IPS-18a (cell line): ENCODE data around the gene CCIN.
A peak's percentile ranks its signal among the peaks of the same experiment; 100 is the strongest.
"Not testable (repeated sequence)": the region's sequence is repeated elsewhere in the genome, so short reads cannot be mapped to it uniquely, and the experiment has no call there.

Source experiments
- H3K27ac ChIP-seq: one replicate; pipeline ENCODE4 v1.5.1; 2013; ENCODE audit warnings: low read length
- H3K27me3 ChIP-seq: one replicate; pipeline ENCODE4 v1.6.1; 2013; ENCODE audit warnings: mild to moderate bottlenecking, low read length; ENCODE audit not compliant: control insufficient read depth, insufficient read depth
- H3K36me3 ChIP-seq: one replicate; pipeline ENCODE4 v1.6.1; 2013; ENCODE audit warnings: low read depth, low read length; ENCODE audit not compliant: control insufficient read depth
- H3K4me1 ChIP-seq: one replicate; pipeline ENCODE4 v1.6.1; 2013; ENCODE audit warnings: low read depth, low read length; ENCODE audit not compliant: control insufficient read depth
- H3K4me3 ChIP-seq: one replicate; pipeline ENCODE4 v1.5.1; 2013; ENCODE audit warnings: low read length
- H3K9ac ChIP-seq: one replicate; pipeline ENCODE4 v1.6.1; 2013; ENCODE audit warnings: mild to moderate bottlenecking, low read length, moderate library complexity
- H3K9me3 ChIP-seq: one replicate; pipeline ENCODE4 v1.6.1; 2013; ENCODE audit warnings: low read depth, low read length; ENCODE audit not compliant: control insufficient read depth

The CCIN gene

DNA sequence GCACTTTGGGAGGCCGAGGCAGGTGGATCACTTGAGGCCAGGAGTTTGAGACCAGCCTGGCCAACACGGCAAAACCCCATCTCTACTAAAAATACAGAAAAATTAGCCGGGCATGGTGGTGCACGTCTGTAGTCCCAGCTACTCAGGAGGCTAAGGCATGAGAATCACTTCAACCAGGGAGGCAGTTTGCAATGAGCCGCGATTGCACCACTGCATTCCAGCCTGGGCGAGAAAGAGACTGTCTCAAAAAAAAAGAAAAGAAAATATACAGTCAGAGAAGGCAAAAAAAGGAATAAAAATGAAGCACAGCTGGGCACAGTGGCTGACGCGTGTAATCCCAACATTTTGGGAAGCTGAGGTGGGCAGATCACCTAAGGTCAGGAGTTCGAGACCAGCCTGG lies 7.3 kb downstream of the CCIN start:
- not testable (repeated sequence) for H3K4me3 ChIP-seq, H3K4me1 ChIP-seq, H3K9ac ChIP-seq, H3K9me3 ChIP-seq, H3K27ac ChIP-seq, H3K36me3 ChIP-seq, H3K27me3 ChIP-seq

DNA sequence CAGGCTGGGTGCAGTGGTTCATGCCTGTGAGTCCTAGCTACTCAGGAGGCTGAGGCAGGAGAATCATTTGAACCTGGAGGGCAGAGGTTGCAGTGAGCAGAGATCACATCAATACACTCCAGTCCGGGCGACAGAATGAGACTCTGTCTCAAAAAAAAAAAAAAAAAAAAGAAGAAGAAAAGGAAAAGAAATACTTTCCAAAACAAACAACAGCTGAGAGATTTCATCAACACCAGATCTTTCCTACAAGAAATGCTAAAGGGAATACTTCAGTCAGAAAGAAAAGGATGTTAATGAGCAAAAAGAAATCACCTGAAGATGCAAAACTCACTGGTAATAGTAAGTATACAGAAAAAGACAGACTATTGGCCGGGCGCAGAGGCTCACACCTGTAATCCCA lies 8.4 kb downstream of the CCIN start:
- Histone ChIP-seq H3K27ac (no peak overlapping the region), H3K9ac (no peak overlapping the region), H3K4me3 (no peak overlapping the region), H3K36me3 (no peaks in the 10 kb centered on the region), H3K9me3 (peaks cover 3% of the 10 kb centered on the region), H3K4me1 (no peaks in the 10 kb centered on the region), H3K27me3 (no peaks in the 10 kb centered on the region)

DNA sequence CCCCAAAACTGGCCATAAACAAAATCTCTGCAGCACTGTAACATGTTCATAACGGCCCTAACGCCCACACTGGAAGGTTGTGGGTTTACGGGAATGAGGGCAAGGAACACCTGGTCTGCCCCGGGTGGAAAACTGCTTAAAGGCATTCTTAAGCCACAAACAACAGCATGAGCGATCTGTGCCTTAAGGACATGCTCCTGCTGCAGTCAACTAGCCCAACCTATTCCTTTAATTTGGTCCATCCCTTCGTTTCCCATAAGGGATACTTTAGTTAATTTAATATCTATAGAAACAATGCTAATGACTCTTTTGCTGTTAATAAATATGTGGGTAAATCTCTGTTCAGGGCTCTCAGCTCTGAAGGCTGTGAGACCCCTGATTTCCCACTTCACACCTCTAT lies 11.1 kb downstream of the CCIN start:
- not testable (repeated sequence) for H3K4me3 ChIP-seq, H3K9me3 ChIP-seq, H3K27ac ChIP-seq, H3K36me3 ChIP-seq, H3K27me3 ChIP-seq, H3K4me1 ChIP-seq, H3K9ac ChIP-seq

DNA sequence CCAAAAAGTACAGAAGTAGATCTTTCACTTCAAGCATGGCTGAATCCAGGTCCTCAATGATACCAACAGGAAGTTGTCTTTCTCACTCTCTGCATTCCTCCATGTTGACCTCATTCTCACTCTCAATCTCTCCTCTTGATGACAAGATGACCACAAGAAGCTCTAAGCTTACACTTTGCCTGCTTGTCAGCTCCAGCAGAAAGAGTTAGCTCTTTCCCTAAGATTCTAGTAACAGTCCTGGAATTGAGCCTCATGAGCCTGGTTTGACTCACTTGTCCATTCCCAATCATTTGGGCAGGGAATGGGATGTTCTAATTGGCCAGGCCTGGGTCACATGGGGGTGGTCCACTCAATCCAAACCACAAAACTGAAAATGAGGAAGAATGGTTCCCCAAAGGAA lies 18.2 kb downstream of the CCIN start:
- Histone ChIP-seq H3K36me3 (no peaks in the 10 kb centered on the region), H3K9ac (no peak overlapping the region), H3K4me1 (peaks cover 5% of the 10 kb centered on the region), H3K27me3 (peaks cover 4% of the 10 kb centered on the region), H3K27ac (no peak overlapping the region), H3K9me3 (no peaks in the 10 kb centered on the region), H3K4me3 (no peak overlapping the region)

DNA sequence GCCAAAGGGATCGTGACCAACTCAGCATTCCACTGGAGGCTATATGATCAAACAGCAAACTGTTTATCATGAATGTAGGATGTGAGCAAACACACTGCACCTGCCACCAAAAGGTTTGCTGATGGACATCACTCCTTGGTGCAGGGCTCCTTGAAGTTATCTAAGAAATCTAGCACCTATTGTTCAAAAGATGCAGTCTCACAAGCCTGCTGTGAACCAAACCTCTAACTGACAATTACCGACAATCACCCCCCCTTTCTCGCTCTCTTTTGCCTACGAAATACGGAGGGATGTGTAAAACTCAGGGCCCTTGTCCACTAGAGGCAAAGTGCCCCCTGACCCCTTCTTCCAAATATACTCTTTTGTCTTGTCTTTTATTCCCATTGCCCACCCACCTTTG lies 19.0 kb downstream of the CCIN start:
- Histone ChIP-seq H3K36me3 (no peaks in the 10 kb centered on the region), H3K9ac (no peak overlapping the region), H3K4me3 (no peak overlapping the region), H3K9me3 (no peaks in the 10 kb centered on the region), H3K4me1 (peaks cover 9% of the 10 kb centered on the region), H3K27me3 (peaks cover 4% of the 10 kb centered on the region), H3K27ac (no peak overlapping the region)

DNA sequence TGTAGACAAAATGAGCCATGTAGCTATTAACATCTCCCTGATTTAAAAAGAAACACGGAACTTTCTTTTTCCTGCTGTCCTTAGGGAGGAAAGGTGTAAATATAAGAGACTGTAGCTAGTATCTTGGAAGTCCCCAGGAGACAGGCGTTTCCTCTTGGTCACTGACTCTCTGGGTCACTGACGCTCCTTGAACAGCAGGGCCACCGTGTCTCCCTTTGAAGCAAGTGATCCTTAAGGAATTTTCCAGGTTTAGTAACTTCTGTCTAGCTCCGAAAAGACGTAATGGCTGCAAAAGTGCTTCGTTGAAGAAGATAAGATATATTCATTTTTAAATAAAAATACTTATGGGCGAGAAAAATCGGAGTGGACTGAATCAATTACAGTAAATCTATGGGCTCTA lies 20.8 kb downstream of the CCIN start:
- peaks cover 4% of the 10 kb centered on the region for H3K27me3 ChIP-seq
- no peak overlapping the region for H3K27ac ChIP-seq

DNA sequence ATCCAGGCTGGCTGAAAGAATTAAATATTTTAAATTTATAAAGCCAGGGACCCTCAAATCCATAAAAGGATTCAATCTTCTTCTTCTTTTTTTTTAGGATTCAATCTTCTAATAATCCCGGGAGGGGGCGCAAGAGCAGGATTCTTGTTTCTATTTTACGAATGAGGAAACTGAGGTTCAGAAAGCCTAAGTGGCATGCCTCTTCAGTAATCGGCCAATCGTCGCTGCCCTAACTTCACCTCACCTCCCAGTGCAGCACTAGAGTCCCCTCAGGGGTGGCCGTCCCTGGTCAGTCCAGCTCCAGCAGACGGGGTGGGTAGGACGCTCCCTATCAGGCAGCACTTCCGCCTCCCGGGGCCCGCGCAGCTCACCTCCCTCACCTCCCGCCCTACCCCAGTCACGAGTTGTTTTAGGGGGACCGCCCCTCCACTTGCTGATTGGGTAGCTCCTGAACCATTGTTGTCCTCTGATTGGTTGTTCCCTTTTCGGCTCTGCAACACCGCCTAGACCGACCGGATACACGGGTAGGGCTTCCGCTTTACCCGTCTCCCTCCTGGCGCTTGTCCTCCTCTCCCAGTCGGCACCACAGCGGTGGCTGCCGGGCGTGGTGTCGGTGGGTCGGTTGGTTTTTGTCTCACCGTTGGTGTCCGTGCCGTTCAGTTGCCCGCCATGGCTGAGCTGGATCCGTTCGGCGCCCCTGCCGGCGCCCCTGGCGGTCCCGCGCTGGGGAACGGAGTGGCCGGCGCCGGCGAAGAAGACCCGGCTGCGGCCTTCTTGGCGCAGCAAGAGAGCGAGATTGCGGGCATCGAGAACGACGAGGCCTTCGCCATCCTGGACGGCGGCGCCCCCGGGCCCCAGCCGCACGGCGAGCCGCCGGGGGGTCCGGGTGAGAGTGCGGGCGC lies 21.5 kb downstream of the CCIN start, which contains the start of gene CLTA:
CLTA (plus strand) TSS at position 534 of the 902 bp plus-strand sequence; CDS start at position 670, 136 bp downstream.
- peak within 1 kb of the TSS; percentile 94 for H3K9ac ChIP-seq
- peaks cover 4% of the 10 kb centered on the region for H3K27me3 ChIP-seq
- peak within 1 kb of the TSS; percentile 67 for H3K27ac ChIP-seq
- H3K9me3 ChIP-seq: no peaks in the 10 kb centered on the region
- peaks cover 9% of the 10 kb centered on the region for H3K4me1 ChIP-seq
- peaks cover 6% of the 10 kb centered on the region for H3K36me3 ChIP-seq
- H3K4me3 ChIP-seq: peak within 1 kb of the TSS; percentile 87

More for the DNA sequence above, 20.8 kb downstream of the CCIN start:
- peaks cover 2% of the 10 kb centered on the region for H3K36me3 ChIP-seq
- peak overlapping the region; percentile 94 for H3K9ac ChIP-seq
- peak overlapping the region; percentile 87 for H3K4me3 ChIP-seq
- H3K4me1 ChIP-seq: peaks cover 9% of the 10 kb centered on the region
- no peaks in the 10 kb centered on the region for H3K9me3 ChIP-seq

DNA sequence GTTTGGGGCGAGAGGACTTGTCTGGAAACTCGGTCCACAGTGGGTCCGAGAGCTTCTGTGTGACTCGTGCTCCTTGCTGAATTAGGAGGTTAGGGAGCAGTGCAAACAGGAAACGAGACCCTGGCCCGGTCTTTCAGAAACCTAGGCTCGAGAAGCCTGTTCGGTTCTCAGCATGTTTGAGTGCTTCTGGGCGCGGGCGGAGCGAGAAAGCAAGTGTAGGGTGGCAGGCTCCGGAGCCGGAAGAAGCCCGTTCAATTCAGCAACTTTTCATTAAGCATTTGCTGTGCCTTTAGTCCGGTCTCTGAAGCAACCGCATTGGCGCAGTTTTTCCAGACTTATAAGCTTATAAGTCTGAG lies 22.1 kb downstream of the CCIN start:
- Histone ChIP-seq H3K27ac (peak overlapping the region; percentile 67), H3K27me3 (peaks cover 4% of the 10 kb centered on the region), H3K4me3 (peak overlapping the region; percentile 87), H3K4me1 (peaks cover 9% of the 10 kb centered on the region), H3K36me3 (peaks cover 6% of the 10 kb centered on the region), H3K9me3 (no peaks in the 10 kb centered on the region), H3K9ac (peak overlapping the region; percentile 94)

DNA sequence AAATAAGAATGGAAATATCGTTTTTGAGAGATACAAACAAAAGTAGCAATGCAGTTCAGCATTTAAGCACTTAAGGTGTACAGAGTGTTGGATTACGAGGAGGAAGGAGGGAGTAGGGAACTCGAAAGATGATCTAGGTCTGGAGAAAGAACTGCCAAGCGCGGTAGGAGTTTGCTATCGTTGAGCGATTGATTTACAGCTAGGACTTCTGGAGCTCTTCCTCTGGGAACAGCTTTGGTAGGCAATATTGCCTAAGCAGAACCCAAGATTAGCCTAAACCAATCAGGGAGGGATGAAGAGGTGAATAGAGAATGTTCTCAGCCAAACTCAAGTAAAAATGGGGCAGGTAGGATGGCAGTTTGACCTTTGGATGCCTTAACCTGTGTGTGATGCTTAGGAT lies 22.5 kb downstream of the CCIN start:
- H3K4me3 ChIP-seq: peak overlapping the region; percentile 87
- H3K9me3 ChIP-seq: no peaks in the 10 kb centered on the region
- peaks cover 4% of the 10 kb centered on the region for H3K27me3 ChIP-seq
- H3K36me3 ChIP-seq: peaks cover 6% of the 10 kb centered on the region
- peak overlapping the region; percentile 94 for H3K9ac ChIP-seq
- peaks cover 9% of the 10 kb centered on the region for H3K4me1 ChIP-seq
- H3K27ac ChIP-seq: no peak overlapping the region

DNA sequence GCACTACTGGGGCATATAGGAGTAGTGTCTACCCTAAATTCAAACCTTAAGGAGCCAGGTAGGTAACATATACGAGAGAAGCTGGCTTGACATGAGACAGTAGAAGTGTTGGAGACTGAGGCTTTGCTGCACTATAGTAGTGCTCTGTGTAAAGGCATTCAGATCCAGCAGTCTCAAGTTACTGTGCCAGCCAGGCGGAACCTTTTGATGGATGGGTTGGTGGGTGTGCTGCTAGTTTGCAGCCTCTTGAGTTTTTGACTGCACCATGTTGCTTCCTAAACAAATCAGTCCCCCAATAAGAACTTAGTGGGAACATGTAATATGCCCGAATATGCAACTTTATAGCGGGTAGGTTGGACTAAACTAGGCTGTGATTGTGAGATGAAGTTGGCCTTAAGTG lies 23.0 kb downstream of the CCIN start:
- Histone ChIP-seq H3K27me3 (peaks cover 4% of the 10 kb centered on the region), H3K9me3 (no peaks in the 10 kb centered on the region), H3K4me1 (peaks cover 9% of the 10 kb centered on the region), H3K9ac (peak overlapping the region; percentile 94), H3K4me3 (peak overlapping the region; percentile 87), H3K27ac (no peak overlapping the region), H3K36me3 (peaks cover 8% of the 10 kb centered on the region)

DNA sequence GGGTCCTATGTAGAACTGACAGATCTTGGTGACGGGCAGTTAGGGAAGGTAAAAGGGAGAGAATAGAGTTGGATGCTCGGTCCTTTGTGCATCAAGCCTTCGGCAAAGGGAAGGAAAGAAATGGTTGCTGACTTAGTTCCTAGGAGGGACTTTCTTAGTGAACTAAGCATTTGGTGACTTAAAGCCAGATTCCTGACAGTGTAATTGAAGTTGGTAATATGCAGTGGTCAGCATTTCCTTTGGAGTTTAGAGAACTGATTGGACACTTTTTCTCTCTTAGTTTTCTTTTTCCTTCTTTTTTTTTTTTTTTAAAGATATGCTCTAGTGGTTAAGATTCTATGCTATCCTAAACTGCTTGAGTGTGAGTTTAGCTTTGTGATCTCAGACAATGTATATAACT lies 23.8 kb downstream of the CCIN start:
- Histone ChIP-seq H3K9me3 (no peaks in the 10 kb centered on the region), H3K4me1 (peaks cover 9% of the 10 kb centered on the region), H3K4me3 (peak overlapping the region; percentile 87), H3K36me3 (peaks cover 12% of the 10 kb centered on the region), H3K27ac (no peak overlapping the region), H3K27me3 (peaks cover 4% of the 10 kb centered on the region), H3K9ac (no peak overlapping the region)
